Endothelial cell of umbilical vein (primary cell): ENCODE measurements around the gene CSNK1G3. TPM values are rescaled to one million over a fixed set of nuclear protein-coding genes. Genes with fewer than 3 reads are reported as not detected.

ENCODE experiments used
- BruUV-seq: library from RNA; stranded (reverse); fragments of 400-500 nt; replicated peaks from 2 replicates; lab custom pipeline; 2021; lab: Mats Ljungman, UMichigan
- CTCF ChIA-PET: fragments of 300-600, 350-600 bp; sonication (Branson Sonifier 250); formaldehyde crosslinking; loops from one replicate; lab custom pipeline; 2021; ENCODE audit warnings: antibody characterized with exemption, inconsistent platforms; lab: Charles Lee
- POLR2A ChIA-PET: fragments of 300-600, 350-600 bp; sonication (Branson Sonifier 250); formaldehyde crosslinking; loops from one replicate; lab custom pipeline; 2021; ENCODE audit warnings: antibody characterized with exemption, inconsistent platforms; lab: Charles Lee
- DNase-seq: peaks from one replicate; pipeline ENCODE4 v3.0.0-alpha.2; 2011; ENCODE audit warnings: low read depth, low spot score
- FAIRE-seq: peaks from 2 replicates; lab custom pipeline; 2011; peaks lifted over from hg19 to GRCh38; lab: Jason Lieb, UNC
- H2AFZ ChIP-seq: 2 replicates; pipeline ENCODE4 v1.6.0; 2012; ENCODE audit warnings: low read depth, low read length, control low read depth, inconsistent platforms
- H3K27ac ChIP-seq: 2 replicates; pipeline ENCODE4 v1.5.1; 2011; ENCODE audit warnings: low read depth, mild to moderate bottlenecking, control low read depth, low read length, moderate library complexity; ENCODE audit not compliant: insufficient read depth
- H3K27me3 ChIP-seq, 2 experiments: 2 replicates each; pipeline versions ENCODE4 v1.6.0 to v1.6.1; 2011; ENCODE audit warnings: low read length in 2 of 2, mixed read lengths in 1 of 2; ENCODE audit not compliant: control insufficient read depth in 2 of 2, insufficient read depth in 2 of 2
- H3K36me3 ChIP-seq, 2 experiments: 2 replicates in 1 of 2; 3 replicates in 1 of 2; pipeline ENCODE4 v1.5.1; 2011; ENCODE audit warnings: low read length in 2 of 2, mild to moderate bottlenecking in 1 of 2, moderate library complexity in 1 of 2; ENCODE audit not compliant: control insufficient read depth in 2 of 2, insufficient read depth in 2 of 2; ENCODE audit errors: extremely low read depth in 1 of 2
- H3K4me1 ChIP-seq: 3 replicates; pipeline ENCODE4 v1.5.1; 2011; ENCODE audit warnings: mild to moderate bottlenecking, low read length; ENCODE audit not compliant: control insufficient read depth, insufficient read depth; ENCODE audit errors: extremely low read depth
- H3K4me2 ChIP-seq: 2 replicates; pipeline ENCODE4 v1.6.1; 2011; ENCODE audit warnings: low read length, control low read depth, mixed read lengths; ENCODE audit not compliant: insufficient read depth
- H3K4me3 ChIP-seq, 3 experiments: fragments of 200-600 bp in 1 of 3; sonication (generic), shearing (Covaris generic) in 1 of 3; replicated peaks in 1 of 3; 2 replicates each; pipeline ENCODE4 v1.5.1; 2011 to 2016; ENCODE audit warnings: control low read depth in 3 of 3, low read length in 3 of 3, mild to moderate bottlenecking in 2 of 3, inconsistent platforms in 1 of 3, low read depth in 1 of 3, moderate library complexity in 1 of 3; ENCODE audit not compliant: insufficient read depth in 1 of 3
- H3K79me2 ChIP-seq: 2 replicates; pipeline ENCODE4 v1.6.0; 2012; ENCODE audit warnings: low read length, inconsistent platforms; ENCODE audit not compliant: control insufficient read depth, insufficient read depth
- H3K9ac ChIP-seq: replicated peaks from 2 replicates; pipeline ENCODE3; 2011; ENCODE audit warnings: low read length, control low read depth; ENCODE audit not compliant: insufficient read depth; ENCODE audit errors: extremely low read depth
- H3K9me1 ChIP-seq: replicated peaks from 3 replicates; pipeline ENCODE4 v1.6.0; 2011; ENCODE audit warnings: mild to moderate bottlenecking, low read length; ENCODE audit not compliant: control insufficient read depth, insufficient read depth; ENCODE audit errors: extremely low read depth
- H3K9me3 ChIP-seq: replicated peaks from 2 replicates; pipeline ENCODE4 v1.5.1; 2012; ENCODE audit warnings: low read length, inconsistent platforms; ENCODE audit not compliant: control insufficient read depth, insufficient read depth
- H4K20me1 ChIP-seq: replicated peaks from 2 replicates; pipeline ENCODE3; 2011; ENCODE audit warnings: mild to moderate bottlenecking, low read length; ENCODE audit not compliant: control insufficient read depth, insufficient read depth; ENCODE audit errors: extremely low read depth
- CTCF ChIP-seq, 2 donors: IDR thresholded peaks; 1 replicate in 1 of 2; 2 replicates in 1 of 2; pipeline ENCODE4 v1.5.1; 2011; ENCODE audit warnings: low read length in 2 of 2, mild to moderate bottlenecking in 2 of 2, moderate library complexity in 2 of 2, control low read depth in 1 of 2, inconsistent platforms in 1 of 2, low read depth in 1 of 2; ENCODE audit not compliant: insufficient read depth in 1 of 2; ENCODE audit errors: extremely low read depth in 1 of 2
- EZH2 ChIP-seq: IDR thresholded peaks from 2 replicates; pipeline ENCODE4 v1.6.1; 2012; ENCODE audit warnings: borderline replicate concordance, low read depth, mild to moderate bottlenecking, moderate library complexity, low read length, inconsistent platforms; ENCODE audit not compliant: severe bottlenecking
- FOS ChIP-seq: IDR thresholded peaks from 2 replicates; pipeline ENCODE4 v1.6.1; 2011; ENCODE audit warnings: mild to moderate bottlenecking, low read length, moderate library complexity, borderline replicate concordance; ENCODE audit not compliant: insufficient read depth
- GATA2 ChIP-seq: IDR thresholded peaks from 2 replicates; pipeline ENCODE4 v1.7.0; 2011; ENCODE audit warnings: low read depth, mild to moderate bottlenecking, moderate library complexity, mixed read lengths, low read length; ENCODE audit not compliant: insufficient read length, insufficient read depth
- JUN ChIP-seq: IDR thresholded peaks from 2 replicates; pipeline ENCODE4 v1.6.1; 2011; ENCODE audit warnings: borderline replicate concordance, low read depth; ENCODE audit not compliant: insufficient read length, insufficient read depth
- MYC ChIP-seq: IDR thresholded peaks from one replicate; pipeline ENCODE4 v1.6.1; 2011; ENCODE audit warnings: mild to moderate bottlenecking, low read depth, low read length
- POLR2A ChIP-seq: IDR thresholded peaks from 2 replicates; pipeline ENCODE4 v1.6.1; 2012; ENCODE audit warnings: low read depth, mild to moderate bottlenecking, control low read depth, low read length
- POLR2AphosphoS5 ChIP-seq: IDR thresholded peaks from 2 replicates; pipeline ENCODE4 v1.6.1; 2012; ENCODE audit warnings: low read depth, mild to moderate bottlenecking, control low read depth, low read length, moderate library complexity; ENCODE audit not compliant: insufficient read depth
- dilution Hi-C: fragments of 300-500 bp; cut with MboI; formaldehyde crosslinking; loops from one replicate; pipeline ENCODE4 v1.15.0; 2019; ENCODE audit warnings: low sequenced_read_pairs; ENCODE audit not compliant: extremely low pct_ligation_motif_present
- intact Hi-C: fragments of 100-400 bp; cut with micrococcal nuclease; formaldehyde crosslinking; loops from one replicate; pipeline ENCODE4 v1.10.0; 2022
- polyA plus RNA-seq, 4 experiments: library from polyadenylated mRNA; depleted of rRNA in 3 of 4; stranded (reverse) in 3 of 4; unstranded in 1 of 4; fragments of >200 nt; gene quantifications; 2 replicates each; pipeline versions ENCODE4 v1.2.1 to v1.2.3, GENCODE V29; 2011 to 2012; ENCODE audit warnings: missing spikeins in 1 of 4
- total RNA-seq: library from RNA; stranded (reverse); gene quantifications from 2 replicates; pipeline ENCODE4 v1.2.3, GENCODE V29; 2021
- TF ChIP-seq, protein P1 (sequence below): IDR thresholded peaks from 2 replicates; pipeline ENCODE4 v1.6.1; 2011; ENCODE audit not compliant: insufficient read depth, insufficient read length

Gene CSNK1G3
- total and polyA plus RNA-seq, 2 donors (not counting 3 experiments of a cell fraction or from before 2014, with no cell fraction given), result 10.4 to 35.9 TPM

GRCh38 chr5:123610665-123611405 is 98.9 kb downstream of the CSNK1G3 start:
- Histone ChIP-seq H3K4me2 (peak overlapping the region; percentile 31), H3K9ac (no peak overlapping the region), H3K9me1 (no peaks in the 10 kb centered on the region), H3K4me3 (no peak overlapping the region), H2AFZ (no peak overlapping the region), H3K36me3 (peaks cover 0 to 3% of the 10 kb centered on the region in 2 experiments), H4K20me1 (no peaks in the 10 kb centered on the region), H3K79me2 (no peaks in the 10 kb centered on the region), H3K27me3 (no peaks in the 10 kb centered on the region), H3K27ac (no peak overlapping the region), H3K4me1 (no peaks in the 10 kb centered on the region), H3K9me3 (no peaks in the 10 kb centered on the region)
- DNase-seq, result peak; percentile 84
- FAIRE-seq, result no peak
- no TSS peak for BruUV-seq
- intact Hi-C loops (loop anchor here (1.0 to 5.0 kb wide), 5 partner anchors 99 to 1095 kb away; partner anchors contain the start of genes CEP120 and CSNK1G3), dilution Hi-C loops (no loop called here)
- ChIA-PET POLR2A (no interaction called here), CTCF (interaction anchor here (0.9 to 3.5 kb wide), 36 partner anchors 11 to 1111 kb away, joined by 3 to 42 read pairs (median 4); partner anchors contain the start of gene CEP120)
- TF ChIP-seq CTCF (IDR thresholded peaks at IDR 0.05; ENCODE audit: extremely low read depth in 1 of 2, insufficient read depth in 1 of 2, low read depth in 1 of 2, low read length in 2 of 2), result peak; percentile 68 to 72
- TF ChIP-seq, protein P1, sequence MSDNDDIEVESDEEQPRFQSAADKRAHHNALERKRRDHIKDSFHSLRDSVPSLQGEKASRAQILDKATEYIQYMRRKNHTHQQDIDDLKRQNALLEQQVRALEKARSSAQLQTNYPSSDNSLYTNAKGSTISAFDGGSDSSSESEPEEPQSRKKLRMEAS, result no peak

DNA sequence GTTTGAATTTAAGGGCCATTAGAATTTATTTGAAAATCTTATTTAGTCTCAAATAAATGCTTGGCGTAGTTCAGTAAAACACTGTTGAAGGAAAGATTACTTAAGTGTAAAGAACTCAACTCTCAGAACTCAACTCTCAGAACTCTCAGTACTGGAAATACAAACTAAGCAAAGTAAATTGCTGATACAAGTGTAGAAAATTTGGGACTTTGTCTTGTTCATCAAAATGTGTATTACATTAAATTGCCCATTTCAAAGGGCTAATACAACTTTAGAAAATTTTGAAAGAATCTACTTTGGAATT is 99.4 kb downstream of the CSNK1G3 start:
- TF ChIP-seq POLR2A, result no peak
- TF ChIP-seq, protein P1, result no peak
- TF ChIP-seq CTCF (IDR thresholded peaks at IDR 0.05; ENCODE audit: extremely low read depth in 1 of 2, insufficient read depth in 1 of 2, low read depth in 1 of 2, low read length in 2 of 2), result no peak
- no peak for TF ChIP-seq EZH2
- TF ChIP-seq FOS, result no peak
- no peak for TF ChIP-seq MYC
- no peak for TF ChIP-seq GATA2
- no peak for TF ChIP-seq POLR2AphosphoS5
- no peak for TF ChIP-seq JUN
- Histone ChIP-seq H4K20me1 (no peaks in the 10 kb centered on the region), H3K4me2 (no peak overlapping the region), H3K4me3 (no peak overlapping the region), H3K4me1 (no peaks in the 10 kb centered on the region), H3K9ac (no peak overlapping the region), H3K9me3 (no peaks in the 10 kb centered on the region), H3K9me1 (no peaks in the 10 kb centered on the region), H3K79me2 (no peaks in the 10 kb centered on the region), H3K36me3 (peaks cover 0 to 3% of the 10 kb centered on the region in 2 experiments), H2AFZ (no peak overlapping the region), H3K27ac (no peak overlapping the region), H3K27me3 (no peaks in the 10 kb centered on the region)
- no TSS peak for BruUV-seq
- intact Hi-C loops (loop anchor here (1.0 to 5.0 kb wide), 5 partner anchors 99 to 1095 kb away; partner anchors contain the start of genes CEP120 and CSNK1G3), dilution Hi-C loops (no loop called here)
- no peak for DNase-seq
- CTCF ChIA-PET, result interaction anchor here (0.9 to 3.5 kb wide), 34 partner anchors 10 to 1111 kb away, joined by 3 to 42 read pairs (median 4); partner anchors contain the start of gene CEP120
- POLR2A ChIA-PET, result no interaction called here
- FAIRE-seq, result no peak
